ENCODE results near the gene VSIG8. TPM values are rescaled to one million over a fixed set of nuclear protein-coding genes. Genes with fewer than 3 reads are reported as not detected.

The VSIG8 gene
- total and polyA plus RNA-seq, 12 donors: 0.44 TPM; not detected in 11

- no peak overlapping the region for H3K4me3 ChIP-seq
- H3K9me3 ChIP-seq: no peaks in the 10 kb centered on the region
- 89 to 91% methylated on average over 5 of the region's 5 CpGs for WGBS, 2 donors
- H3K27me3 ChIP-seq: peaks cover 0 to 23% (median 5%) of the 10 kb centered on the region in 7 donors
- intact Hi-C loops (cut with DNase I): loop anchor here in 1 of 10 donors (5.0 kb wide), 1 partner anchor 48 kb away; no protein-coding TSS in a partner anchor
- no peak overlapping the region for H3K27ac ChIP-seq
- no peak for ATAC-seq
- H3K4me1 ChIP-seq: peaks cover 4 to 28% (median 17%) of the 10 kb centered on the region in 9 donors
- DNase-seq: no peak
- no peaks in the 10 kb centered on the region for H3K36me3 ChIP-seq
- no peak for TF ChIP-seq CTCF (IDR thresholded peaks at IDR 0.05)
Measured at GRCh38 chr1:159870704-159871103, 8.2 kb upstream of the VSIG8 start.

DNA sequence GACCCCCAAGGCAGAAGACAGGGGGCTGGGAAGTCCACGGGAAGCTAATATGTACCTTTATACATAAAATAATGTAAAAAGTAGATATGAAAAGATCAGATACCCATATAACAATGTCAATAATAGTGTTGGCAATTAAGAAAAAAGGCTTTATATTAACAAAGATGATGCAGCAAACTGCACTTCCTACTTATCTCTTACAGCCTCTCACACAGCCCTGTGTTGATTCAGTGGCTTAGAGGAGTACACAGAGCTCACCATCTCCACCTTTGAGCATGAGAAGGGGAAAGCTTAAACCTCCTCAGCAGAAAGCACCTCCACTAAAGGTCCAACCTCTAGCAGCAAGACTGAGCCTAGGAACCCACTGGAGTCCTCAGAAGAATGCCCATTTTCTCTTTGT, 7.2 kb upstream of the VSIG8 start:
- 75 to 90% methylated on average over 1 of the region's 1 CpG for WGBS, 2 donors
- Histone ChIP-seq H3K27ac (no peak overlapping the region), H3K27me3 (peaks cover 0 to 21% (median 5%) of the 10 kb centered on the region in 7 donors), H3K9me3 (no peaks in the 10 kb centered on the region), H3K4me1 (peaks cover 4 to 28% (median 17%) of the 10 kb centered on the region in 9 donors), H3K4me3 (no peak overlapping the region), H3K36me3 (no peaks in the 10 kb centered on the region)
- no peak for TF ChIP-seq CTCF (IDR thresholded peaks at IDR 0.05)
- DNase-seq (no peak), ATAC-seq (no peak)
- intact Hi-C loops (cut with DNase I): loop anchor here in 1 of 10 donors (5.0 kb wide), 1 partner anchor 47 kb away; no protein-coding TSS in a partner anchor

GRCh38 chr1:159869173-159869572, 6.7 kb upstream of the VSIG8 start:
- Histone ChIP-seq H3K27me3 (peaks cover 0 to 21% (median 5%) of the 10 kb centered on the region in 7 donors), H3K36me3 (no peaks in the 10 kb centered on the region), H3K27ac (no peak overlapping the region), H3K4me1 (peaks cover 4 to 28% (median 17%) of the 10 kb centered on the region in 9 donors), H3K9me3 (no peaks in the 10 kb centered on the region), H3K4me3 (no peak overlapping the region)
- ATAC-seq (no peak), DNase-seq (no peak)
- 62 to 68% methylated on average over 4 of the region's 4 CpGs for WGBS, 2 donors
- no peak for TF ChIP-seq CTCF (IDR thresholded peaks at IDR 0.05)
- intact Hi-C loops (cut with DNase I): no loop called here

DNA sequence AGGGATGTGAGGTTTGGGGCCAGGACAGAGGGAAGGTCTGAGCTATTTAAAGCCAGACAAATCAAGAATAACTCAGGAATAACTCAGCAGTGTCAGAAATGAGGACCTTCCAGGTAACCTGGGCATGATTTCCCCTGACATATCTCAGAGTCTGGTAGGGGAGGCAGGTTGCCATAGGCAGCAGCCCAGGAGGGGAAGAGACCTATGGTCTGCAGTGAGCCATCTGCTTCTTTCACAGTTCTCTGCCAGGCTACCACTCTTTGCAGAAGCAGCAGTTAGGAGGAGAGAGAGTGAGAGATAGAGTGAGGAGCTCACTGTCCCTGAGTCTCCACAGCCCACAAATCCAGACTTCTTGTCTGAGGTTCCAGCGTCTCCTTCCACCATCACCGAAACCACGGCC, 6.3 kb upstream of the VSIG8 start:
- H3K4me3 ChIP-seq: no peak overlapping the region
- H3K36me3 ChIP-seq: no peaks in the 10 kb centered on the region
- no peak for ATAC-seq
- H3K9me3 ChIP-seq: no peaks in the 10 kb centered on the region
- H3K27me3 ChIP-seq: peaks cover 0 to 21% (median 5%) of the 10 kb centered on the region in 7 donors
- intact Hi-C loops (cut with DNase I): no loop called here
- DNase-seq: no peak
- 78 to 88% methylated on average over 3 of the region's 3 CpGs for WGBS, 2 donors
- H3K4me1 ChIP-seq: peaks cover 4 to 28% (median 17%) of the 10 kb centered on the region in 9 donors
- no peak overlapping the region for H3K27ac ChIP-seq
- no peak for TF ChIP-seq CTCF (IDR thresholded peaks at IDR 0.05)
